COLO668 (cell line): ENCODE measurements around the gene CHL1.
A peak's percentile ranks its signal among the peaks of the same experiment; 100 is the strongest.

Source experiments
- DNase-seq: peaks from one replicate; lab custom pipeline; 2025; ENCODE audit not compliant: unreplicated experiment; lab: John Stamatoyannopoulos, UW

The CHL1 gene

DNA sequence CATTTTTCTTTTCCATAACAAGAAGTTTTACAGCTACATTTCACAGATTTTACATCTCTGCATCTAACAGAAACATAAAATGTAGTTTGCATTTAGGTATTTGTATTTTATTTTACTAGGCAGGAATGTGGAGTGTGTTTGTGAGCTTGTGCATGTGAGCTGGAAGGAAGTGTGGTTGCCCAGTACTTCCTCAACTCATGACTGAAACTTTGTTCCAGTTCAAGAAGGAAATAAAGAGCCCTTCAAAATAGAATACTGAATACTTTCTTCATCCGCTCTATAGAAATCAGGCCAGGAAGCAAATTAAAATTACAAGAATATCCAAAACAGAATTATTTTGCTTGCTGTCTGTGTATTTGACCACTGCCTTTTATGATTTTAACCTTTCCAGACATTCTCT is 81.3 kb downstream of the CHL1 start:
- no peak for DNase-seq

DNA sequence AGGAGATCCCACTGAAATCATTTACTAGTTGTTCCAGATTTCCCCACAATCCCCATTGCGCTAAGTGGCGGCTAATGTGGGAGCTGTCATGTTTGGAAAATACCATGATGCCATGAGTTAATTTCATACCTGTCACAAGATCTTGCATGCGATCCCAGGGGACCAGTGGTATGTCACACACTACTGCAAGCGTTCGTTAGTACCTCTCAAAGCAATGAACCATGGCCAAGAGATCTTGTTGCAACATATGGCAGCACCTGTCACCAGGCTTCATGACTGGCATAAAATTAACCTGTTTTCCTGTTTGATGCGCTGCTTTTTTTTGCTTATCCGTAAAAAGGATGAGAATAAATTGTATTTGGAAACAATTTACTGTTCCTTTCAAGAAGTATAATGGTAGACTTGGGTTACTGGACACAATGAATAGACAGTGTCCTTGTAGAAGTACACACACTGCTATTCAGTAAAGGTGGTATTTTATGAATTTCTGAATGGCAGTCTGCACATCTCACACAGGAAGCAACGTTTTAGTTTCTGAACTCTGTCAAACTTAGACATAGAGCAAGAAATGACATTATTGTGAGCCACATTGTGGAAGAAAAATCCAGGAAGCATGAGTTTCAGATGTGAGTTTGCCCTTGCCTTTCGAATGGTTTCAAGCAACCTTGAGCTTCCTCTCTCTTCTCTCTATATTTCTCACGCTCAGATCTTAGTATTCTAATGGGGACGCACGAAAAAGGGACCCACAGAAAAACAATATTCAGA is 81.9 kb downstream of the CHL1 start:
- peak; percentile 40 for DNase-seq

GRCh38 chr3:279325-279724 is 82.8 kb downstream of the CHL1 start:
- no peak for DNase-seq

GRCh38 chr3:280681-281080 is 84.1 kb downstream of the CHL1 start:
- DNase-seq: no peak

DNA sequence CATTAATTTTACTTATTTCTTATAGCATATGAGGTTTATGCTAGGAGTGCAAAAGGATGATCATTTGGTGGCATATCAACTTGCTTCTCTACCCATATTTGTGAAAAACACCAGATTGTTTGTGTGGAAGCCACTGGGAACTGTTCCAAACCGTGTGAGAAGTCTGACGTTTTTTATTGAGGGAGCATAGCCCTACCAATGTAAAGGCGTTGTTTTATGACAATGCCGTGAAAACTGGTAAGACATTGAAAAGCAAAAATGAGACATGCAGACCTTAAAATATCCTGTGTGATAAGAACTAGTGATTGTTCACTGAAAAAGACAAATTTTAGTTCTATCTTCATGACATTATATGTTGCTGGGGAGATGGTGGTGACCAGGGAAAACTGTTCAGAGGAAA is 87.8 kb downstream of the CHL1 start:
- DNase-seq: no peak

- no peak for DNase-seq
Measured at GRCh38 chr3:288417-288816, 91.9 kb downstream of the CHL1 start.

DNA sequence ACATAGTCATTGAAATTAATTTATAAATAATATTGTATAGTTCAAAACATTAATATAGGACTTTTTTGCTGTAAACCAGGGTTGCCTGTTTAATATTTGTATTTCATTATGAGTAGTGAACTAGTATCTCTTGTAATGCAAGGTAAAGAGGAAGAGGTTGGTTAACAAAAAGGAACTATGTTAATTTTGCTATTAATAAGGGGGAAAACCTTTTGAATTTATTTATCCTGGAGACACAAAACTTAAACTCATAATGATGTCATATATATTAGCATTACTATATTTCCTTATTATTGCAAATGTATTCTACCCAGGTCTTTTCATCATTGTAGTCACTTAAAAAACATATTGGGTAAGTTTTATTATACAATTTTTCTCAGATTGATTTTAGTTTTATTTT is 94.5 kb downstream of the CHL1 start:
- no peak for DNase-seq

- DNase-seq: no peak
Measured at GRCh38 chr3:291646-292436, 95.3 kb downstream of the CHL1 start.

GRCh38 chr3:294096-294495 is 97.5 kb downstream of the CHL1 start:
- DNase-seq: peak; percentile 19

- no peak for DNase-seq
Measured at GRCh38 chr3:294581-294980, 98.0 kb downstream of the CHL1 start.

DNA sequence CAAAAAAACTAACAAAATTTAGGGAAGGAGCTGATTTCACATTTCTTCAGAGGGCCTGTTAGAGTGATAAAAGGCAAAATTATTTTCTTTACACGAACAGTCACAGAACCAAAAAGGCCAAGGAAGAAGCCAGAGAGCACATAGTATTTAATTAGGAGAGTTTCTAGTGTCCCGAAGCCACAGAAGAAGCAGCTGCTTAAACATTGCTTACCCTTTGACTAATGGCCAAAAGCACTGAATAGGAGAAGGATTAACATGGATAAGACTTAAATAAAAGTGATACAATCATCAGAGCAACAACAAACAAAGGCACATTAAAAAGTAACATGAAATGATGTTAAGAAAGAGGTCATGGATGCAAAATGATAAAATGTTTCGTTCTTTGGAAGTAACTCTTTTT is 98.6 kb downstream of the CHL1 start:
- no peak for DNase-seq

GRCh38 chr3:297585-297984 is 101.0 kb downstream of the CHL1 start:
- no peak for DNase-seq

DNA sequence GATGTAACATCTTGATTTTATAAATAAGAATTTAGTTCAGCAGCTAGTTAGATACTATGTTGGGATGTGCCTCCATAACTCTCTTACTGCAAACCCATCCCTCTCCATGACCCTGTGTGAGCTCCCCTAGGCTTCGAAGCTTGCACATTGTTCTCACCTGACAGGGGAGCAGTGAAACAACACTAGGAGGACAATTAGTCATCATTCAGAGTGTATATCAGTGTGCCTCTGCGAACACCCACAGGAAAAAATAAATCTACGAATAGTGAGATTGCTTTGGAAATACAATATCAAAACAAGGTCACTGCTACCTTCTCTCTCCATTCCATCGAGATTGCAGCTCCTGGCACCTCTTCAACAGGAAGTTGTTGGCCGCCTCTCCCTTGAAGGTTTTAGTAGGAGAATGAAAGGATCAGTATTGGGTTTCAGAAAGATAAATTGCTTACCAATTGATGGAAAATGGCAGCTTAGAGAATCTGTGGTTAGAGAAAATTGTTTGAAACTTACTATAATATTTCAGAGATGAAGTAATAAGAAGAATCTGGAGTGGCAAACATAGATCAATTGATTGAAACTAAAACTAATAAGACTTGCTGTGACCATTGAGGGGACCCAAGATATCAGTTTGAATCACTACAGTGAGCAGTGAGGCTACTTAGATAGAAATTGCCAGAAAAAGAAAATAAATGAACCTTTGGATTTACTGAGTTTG is 103.2 kb downstream of the CHL1 start:
- DNase-seq: no peak

- DNase-seq: no peak
Measured at GRCh38 chr3:307182-307581, 110.6 kb downstream of the CHL1 start.

DNA sequence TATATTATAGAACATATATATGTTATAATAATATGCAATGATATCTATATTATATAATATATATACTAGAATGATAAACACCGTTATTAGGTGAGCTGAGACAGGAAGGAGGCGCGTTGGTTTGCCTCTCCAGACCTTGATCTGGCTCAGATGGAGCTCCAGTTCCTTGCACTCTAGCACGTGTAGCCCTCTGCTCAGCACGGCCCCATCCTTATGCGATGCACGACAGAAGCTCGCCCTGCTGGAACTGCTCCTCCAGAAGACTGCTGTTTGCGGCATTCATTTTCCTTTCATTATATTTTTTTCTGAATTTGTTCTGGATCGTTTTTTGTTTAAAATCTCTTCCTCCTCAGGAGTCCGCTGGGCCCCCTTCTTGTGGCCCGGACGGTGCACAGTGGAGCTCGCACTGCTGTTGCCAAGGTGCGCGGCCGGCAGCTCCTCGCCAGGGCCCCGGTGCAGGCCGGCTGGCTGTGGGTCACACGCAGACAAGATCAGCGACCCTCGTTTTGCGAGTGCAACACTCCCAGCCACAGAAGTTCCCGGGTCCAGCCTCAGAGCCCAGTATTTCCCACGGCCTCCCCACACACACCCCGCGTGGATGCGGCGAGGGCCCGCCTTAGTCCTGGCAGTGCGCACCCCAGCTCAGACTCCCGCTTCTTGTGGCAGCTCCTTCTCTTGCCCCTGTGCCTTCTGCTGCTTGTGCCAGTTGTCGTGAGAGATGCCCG is 112.2 kb downstream of the CHL1 start:
- no peak for DNase-seq

- no peak for DNase-seq
Measured at GRCh38 chr3:312160-312733, 115.7 kb downstream of the CHL1 start.

GRCh38 chr3:312911-313310 is 116.3 kb downstream of the CHL1 start:
- DNase-seq: no peak

DNA sequence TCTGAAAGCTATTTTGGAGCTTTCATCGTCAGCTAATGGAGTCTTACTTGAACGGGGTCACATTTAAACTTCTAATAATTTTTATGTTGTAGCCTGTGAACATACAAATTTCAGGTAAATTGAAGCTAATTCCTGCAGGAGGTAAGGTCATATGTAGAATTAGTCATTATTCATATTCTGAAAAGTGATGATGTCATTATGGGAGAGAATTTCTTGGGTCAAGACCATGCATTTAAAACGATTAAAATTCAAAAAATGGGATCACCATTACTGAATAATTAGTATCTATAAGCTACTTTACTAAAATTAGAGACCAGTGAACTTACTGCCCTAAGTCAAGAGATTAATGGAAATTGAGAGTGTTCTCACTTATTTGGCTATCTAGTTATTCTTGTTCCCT is 120.4 kb downstream of the CHL1 start:
- DNase-seq: no peak

GRCh38 chr3:318903-319302 is 122.3 kb downstream of the CHL1 start:
- DNase-seq: no peak

DNA sequence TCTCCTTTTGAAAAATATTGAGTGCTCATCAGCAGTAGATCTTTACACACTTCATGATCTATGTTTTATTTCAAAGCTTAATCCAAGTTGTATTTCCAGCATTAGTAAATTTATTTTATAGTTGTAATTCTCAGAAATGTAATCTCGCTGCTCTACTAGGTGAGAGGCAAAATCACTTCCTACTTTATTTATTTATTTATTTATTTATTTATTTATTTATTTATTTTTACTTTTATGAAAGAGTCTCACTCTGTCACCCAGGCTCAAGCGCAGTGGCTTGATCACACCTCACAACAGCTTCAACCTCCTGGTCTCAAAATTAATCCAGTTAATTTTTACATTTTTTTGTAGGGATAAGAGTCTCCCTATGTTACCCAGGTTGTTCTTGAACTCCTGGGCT is 127.9 kb downstream of the CHL1 start:
- no peak for DNase-seq

- DNase-seq: no peak
Measured at GRCh38 chr3:325495-325894, 128.9 kb downstream of the CHL1 start.
